ENCODE results near the gene NKX1-1. TPM values are rescaled to one million over a fixed set of nuclear protein-coding genes. Genes with fewer than 3 reads are reported as not detected.

The NKX1-1 gene
- total RNA-seq, 1 experiment from 2014 or later = not detected

DNA sequence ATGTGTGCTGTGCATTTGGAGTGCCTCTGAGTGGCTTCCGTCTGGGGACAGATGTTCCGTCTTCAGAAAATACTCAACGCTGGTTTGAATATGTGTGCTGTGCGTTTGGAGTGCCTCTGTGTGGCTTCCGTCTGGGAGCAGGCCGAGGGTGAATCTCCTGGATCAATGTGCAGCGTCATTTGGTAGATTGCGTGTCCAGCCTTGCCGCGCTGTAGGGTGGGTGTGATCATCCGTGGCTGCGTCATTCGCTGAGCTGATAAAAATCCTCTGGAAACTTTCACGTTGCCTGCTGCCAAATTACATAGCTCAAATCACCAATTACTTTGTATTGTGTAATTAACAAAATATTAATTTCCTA is 47.1 kb downstream of the NKX1-1 start:
- Histone ChIP-seq H4K20me1 (ENCODE audit: insufficient read depth, low read depth, low read length) (no peaks in the 10 kb centered on the region), H3K9me2 (replicated peaks; ENCODE audit: insufficient read depth, low read length) (no peaks in the 10 kb centered on the region), H3K4me2 (ENCODE audit: low read depth, low read length, poor library complexity, severe bottlenecking) (no peak overlapping the region), H3K36me3 (ENCODE audit: insufficient read depth, low read length) (no peaks in the 10 kb centered on the region), H3K27ac (ENCODE audit: low read length) (no peak overlapping the region), H3K27me3 (ENCODE audit: low read length) (no peaks in the 10 kb centered on the region), H2AFZ (ENCODE audit: low read length) (no peak overlapping the region), H3K4me1 (ENCODE audit: low read length) (no peaks in the 10 kb centered on the region), H3K4me3 (ENCODE audit: low read length) (no peak overlapping the region), H3K79me2 (ENCODE audit: low read length) (no peaks in the 10 kb centered on the region), H3K9ac (ENCODE audit: low read length) (no peak overlapping the region), H3K9me3 (ENCODE audit: low read length) (no peaks in the 10 kb centered on the region)
- no peak for DNase-seq

DNA sequence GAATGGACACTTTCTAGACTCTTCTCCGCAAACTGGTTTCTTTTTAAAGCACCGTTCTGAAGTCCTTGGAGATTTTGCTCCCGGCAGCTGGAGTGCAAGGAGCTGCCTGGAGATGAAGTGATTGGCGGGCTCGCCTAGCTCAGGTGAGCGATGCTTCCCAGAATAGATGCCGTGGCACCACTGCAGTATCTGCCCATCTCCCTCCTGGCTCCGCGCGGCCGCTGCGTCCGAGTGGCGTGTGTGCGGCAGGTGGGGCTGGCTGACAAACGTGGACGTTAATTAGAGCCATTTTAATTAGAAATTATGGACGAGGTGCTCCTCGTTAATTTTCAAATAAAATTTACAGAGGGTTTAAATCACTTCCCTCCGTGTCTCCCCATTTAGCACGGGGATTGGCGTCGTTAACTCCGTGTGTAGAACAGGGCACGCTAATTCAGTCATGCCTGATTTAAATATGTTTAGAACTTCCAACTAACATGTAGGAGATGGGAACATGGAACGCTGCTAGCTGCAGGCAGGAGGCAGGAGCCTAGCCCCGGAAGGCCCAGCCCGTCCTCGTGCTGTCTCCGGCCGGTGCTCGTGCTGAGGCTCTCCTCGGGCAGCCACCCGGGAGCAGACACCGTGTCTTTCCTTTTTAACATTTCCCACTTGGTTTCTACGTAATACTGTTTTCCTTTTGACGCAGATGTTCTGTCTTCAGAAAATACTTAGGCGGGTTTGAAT is 47.7 kb downstream of the NKX1-1 start:
- Histone ChIP-seq H3K36me3 (ENCODE audit: insufficient read depth, low read length) (no peaks in the 10 kb centered on the region), H3K27me3 (ENCODE audit: low read length) (no peaks in the 10 kb centered on the region), H3K9me2 (replicated peaks; ENCODE audit: insufficient read depth, low read length) (no peaks in the 10 kb centered on the region), H3K4me2 (ENCODE audit: low read depth, low read length, poor library complexity, severe bottlenecking) (no peak overlapping the region), H3K9ac (ENCODE audit: low read length) (no peak overlapping the region), H3K79me2 (ENCODE audit: low read length) (no peaks in the 10 kb centered on the region), H3K4me1 (ENCODE audit: low read length) (no peaks in the 10 kb centered on the region), H3K27ac (ENCODE audit: low read length) (no peak overlapping the region), H4K20me1 (ENCODE audit: insufficient read depth, low read depth, low read length) (no peaks in the 10 kb centered on the region), H3K4me3 (ENCODE audit: low read length) (no peak overlapping the region), H2AFZ (ENCODE audit: low read length) (no peak overlapping the region), H3K9me3 (ENCODE audit: low read length) (no peaks in the 10 kb centered on the region)
- no peak for DNase-seq

DNA sequence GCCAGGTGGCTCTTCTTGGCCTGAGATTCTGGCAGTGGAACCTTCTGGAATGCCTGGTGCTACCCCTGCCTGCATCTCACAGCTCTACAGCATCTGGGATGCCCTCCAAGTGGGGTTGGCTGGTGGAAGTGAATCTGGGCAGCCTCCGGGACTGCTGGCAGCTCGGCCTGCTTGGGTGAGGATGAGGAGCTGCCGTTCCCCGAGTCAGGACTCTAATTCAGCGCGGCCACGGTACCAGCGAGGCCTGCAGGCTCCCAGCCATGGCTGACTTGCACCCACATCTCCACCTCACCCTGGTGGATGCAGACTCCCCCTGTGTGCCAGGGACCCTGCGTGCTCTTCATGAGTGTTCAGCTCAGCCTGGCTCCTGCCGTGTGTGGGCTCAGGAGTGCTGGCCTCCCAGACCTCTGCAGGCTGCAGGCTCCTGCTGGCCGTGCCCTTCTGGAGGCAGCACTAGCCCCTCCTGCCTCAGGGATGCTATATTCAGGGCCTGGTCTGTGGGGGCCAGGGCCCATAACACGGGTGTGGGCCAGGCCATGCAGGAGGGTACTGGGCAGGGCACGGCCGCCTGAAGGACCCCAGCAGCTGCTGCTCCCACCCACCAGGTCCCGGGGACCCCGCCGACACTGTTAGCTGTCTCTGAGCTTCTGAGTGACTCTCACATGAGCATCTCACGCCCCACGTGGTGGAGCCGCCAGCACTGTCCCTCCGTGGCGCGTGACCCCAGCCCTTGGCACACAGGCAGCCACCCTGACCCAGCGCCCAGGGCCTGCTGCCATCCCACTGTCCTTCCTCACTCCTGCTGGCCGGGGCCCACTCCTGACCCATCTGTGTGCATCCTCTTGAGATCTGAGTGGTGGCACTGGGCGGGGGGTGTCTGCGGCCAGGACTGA is 48.6 kb downstream of the NKX1-1 start:
- Histone ChIP-seq H3K27me3 (ENCODE audit: low read length) (no peaks in the 10 kb centered on the region), H3K9me2 (replicated peaks; ENCODE audit: insufficient read depth, low read length) (no peaks in the 10 kb centered on the region), H3K4me1 (ENCODE audit: low read length) (no peaks in the 10 kb centered on the region), H2AFZ (ENCODE audit: low read length) (no peak overlapping the region), H3K9ac (ENCODE audit: low read length) (no peak overlapping the region), H3K27ac (ENCODE audit: low read length) (no peak overlapping the region), H3K79me2 (ENCODE audit: low read length) (no peaks in the 10 kb centered on the region), H3K4me3 (ENCODE audit: low read length) (no peak overlapping the region), H3K4me2 (ENCODE audit: low read depth, low read length, poor library complexity, severe bottlenecking) (no peak overlapping the region), H3K9me3 (ENCODE audit: low read length) (no peaks in the 10 kb centered on the region), H3K36me3 (ENCODE audit: insufficient read depth, low read length) (no peaks in the 10 kb centered on the region), H4K20me1 (ENCODE audit: insufficient read depth, low read depth, low read length) (no peaks in the 10 kb centered on the region)
- DNase-seq = no peak

DNA sequence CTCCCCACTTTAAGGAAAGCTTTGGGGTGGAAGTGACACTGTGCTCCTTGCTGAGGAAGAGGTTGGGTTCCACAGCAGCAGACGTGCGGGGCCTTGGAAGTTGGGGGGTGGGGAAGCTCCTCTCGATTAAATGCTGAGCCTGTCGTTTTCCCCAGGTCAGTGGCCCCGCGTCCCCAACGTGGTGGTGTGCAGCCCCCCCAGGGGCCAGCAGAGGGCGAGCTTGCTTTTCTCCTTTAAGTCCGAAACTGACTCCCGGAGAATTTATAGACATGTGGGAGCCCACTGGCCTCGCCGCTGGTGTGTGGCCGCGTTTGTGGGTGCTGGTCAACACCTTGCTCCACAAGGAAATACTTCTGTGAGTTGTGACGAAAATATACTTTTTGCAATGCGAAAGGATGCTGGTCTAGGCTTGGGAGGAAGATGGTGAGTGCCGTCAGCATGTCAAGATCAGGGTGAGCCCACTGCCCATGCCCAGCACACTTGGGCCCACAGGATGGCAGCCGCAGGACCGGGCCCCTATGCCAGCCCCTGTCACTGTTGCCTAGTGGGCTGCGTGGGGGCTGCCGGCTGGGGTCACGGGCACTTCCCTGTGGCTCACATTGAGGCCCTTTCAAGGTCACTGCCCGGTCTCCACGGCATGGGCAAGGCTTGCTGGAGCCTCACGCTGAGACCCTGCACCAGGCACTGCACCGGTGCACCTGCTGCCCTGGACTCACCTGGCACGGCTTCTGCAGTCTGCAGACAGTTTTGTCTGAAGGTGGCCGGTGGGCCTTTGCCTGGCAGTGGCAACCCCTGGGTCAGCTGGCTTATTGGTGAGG is 49.9 kb downstream of the NKX1-1 start:
- Histone ChIP-seq H2AFZ (ENCODE audit: low read length) (no peak overlapping the region), H3K4me3 (ENCODE audit: low read length) (no peak overlapping the region), H3K27ac (ENCODE audit: low read length) (no peak overlapping the region), H3K9ac (ENCODE audit: low read length) (no peak overlapping the region), H4K20me1 (ENCODE audit: insufficient read depth, low read depth, low read length) (no peaks in the 10 kb centered on the region), H3K27me3 (ENCODE audit: low read length) (no peaks in the 10 kb centered on the region), H3K4me1 (ENCODE audit: low read length) (peaks cover 3% of the 10 kb centered on the region), H3K9me2 (replicated peaks; ENCODE audit: insufficient read depth, low read length) (no peaks in the 10 kb centered on the region), H3K4me2 (ENCODE audit: low read depth, low read length, poor library complexity, severe bottlenecking) (no peak overlapping the region), H3K79me2 (ENCODE audit: low read length) (no peaks in the 10 kb centered on the region), H3K9me3 (ENCODE audit: low read length) (no peaks in the 10 kb centered on the region), H3K36me3 (ENCODE audit: insufficient read depth, low read length) (no peaks in the 10 kb centered on the region)
- DNase-seq = peak; percentile 76

DNA sequence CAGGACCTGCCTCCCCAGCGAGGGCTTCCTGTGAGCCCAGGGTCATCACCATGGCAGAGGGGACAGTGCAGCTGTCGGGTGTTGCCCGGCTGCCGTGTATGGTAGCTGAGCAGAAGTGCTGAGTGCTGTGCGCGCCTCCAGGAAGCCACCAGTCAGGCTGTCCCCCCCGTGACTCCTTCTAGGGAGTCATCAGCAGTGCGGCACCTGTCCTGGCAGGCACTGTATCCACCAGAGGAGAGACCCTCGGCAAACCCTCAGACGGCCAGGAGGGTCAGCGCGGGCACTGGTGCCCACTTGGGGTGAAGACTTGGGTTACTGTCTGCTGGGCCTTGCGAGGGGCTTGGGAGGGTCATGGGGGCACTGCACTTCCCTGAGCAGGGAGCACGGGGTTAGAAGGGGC is 50.9 kb downstream of the NKX1-1 start:
- Histone ChIP-seq H4K20me1 (ENCODE audit: insufficient read depth, low read depth, low read length) (no peaks in the 10 kb centered on the region), H3K9ac (ENCODE audit: low read length) (no peak overlapping the region), H3K4me3 (ENCODE audit: low read length) (no peak overlapping the region), H2AFZ (ENCODE audit: low read length) (no peak overlapping the region), H3K4me1 (ENCODE audit: low read length) (peaks cover 3% of the 10 kb centered on the region), H3K4me2 (ENCODE audit: low read depth, low read length, poor library complexity, severe bottlenecking) (no peak overlapping the region), H3K36me3 (ENCODE audit: insufficient read depth, low read length) (no peaks in the 10 kb centered on the region), H3K27ac (ENCODE audit: low read length) (no peak overlapping the region), H3K9me3 (ENCODE audit: low read length) (no peaks in the 10 kb centered on the region), H3K79me2 (ENCODE audit: low read length) (no peaks in the 10 kb centered on the region), H3K9me2 (replicated peaks; ENCODE audit: insufficient read depth, low read length) (no peaks in the 10 kb centered on the region), H3K27me3 (ENCODE audit: low read length) (no peaks in the 10 kb centered on the region)
- no peak for DNase-seq

DNA sequence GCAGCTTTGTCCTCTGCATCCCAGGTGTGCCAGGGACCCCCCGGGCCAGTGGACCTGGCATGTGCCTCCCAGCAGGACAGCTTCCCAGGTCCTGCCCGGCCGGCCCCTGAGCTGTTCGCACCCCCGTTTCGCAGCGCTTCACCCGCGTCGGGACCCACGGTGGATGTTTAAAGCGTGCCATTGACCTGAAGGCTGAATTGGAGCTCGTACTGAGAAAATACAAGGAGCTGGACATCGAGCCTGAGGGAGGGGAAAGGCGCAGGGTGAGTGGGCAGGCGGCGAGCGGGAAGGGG is 51.3 kb downstream of the NKX1-1 start:
- Histone ChIP-seq H4K20me1 (ENCODE audit: insufficient read depth, low read depth, low read length) (no peaks in the 10 kb centered on the region), H3K36me3 (ENCODE audit: insufficient read depth, low read length) (no peaks in the 10 kb centered on the region), H3K9me2 (replicated peaks; ENCODE audit: insufficient read depth, low read length) (no peaks in the 10 kb centered on the region)

DNA sequence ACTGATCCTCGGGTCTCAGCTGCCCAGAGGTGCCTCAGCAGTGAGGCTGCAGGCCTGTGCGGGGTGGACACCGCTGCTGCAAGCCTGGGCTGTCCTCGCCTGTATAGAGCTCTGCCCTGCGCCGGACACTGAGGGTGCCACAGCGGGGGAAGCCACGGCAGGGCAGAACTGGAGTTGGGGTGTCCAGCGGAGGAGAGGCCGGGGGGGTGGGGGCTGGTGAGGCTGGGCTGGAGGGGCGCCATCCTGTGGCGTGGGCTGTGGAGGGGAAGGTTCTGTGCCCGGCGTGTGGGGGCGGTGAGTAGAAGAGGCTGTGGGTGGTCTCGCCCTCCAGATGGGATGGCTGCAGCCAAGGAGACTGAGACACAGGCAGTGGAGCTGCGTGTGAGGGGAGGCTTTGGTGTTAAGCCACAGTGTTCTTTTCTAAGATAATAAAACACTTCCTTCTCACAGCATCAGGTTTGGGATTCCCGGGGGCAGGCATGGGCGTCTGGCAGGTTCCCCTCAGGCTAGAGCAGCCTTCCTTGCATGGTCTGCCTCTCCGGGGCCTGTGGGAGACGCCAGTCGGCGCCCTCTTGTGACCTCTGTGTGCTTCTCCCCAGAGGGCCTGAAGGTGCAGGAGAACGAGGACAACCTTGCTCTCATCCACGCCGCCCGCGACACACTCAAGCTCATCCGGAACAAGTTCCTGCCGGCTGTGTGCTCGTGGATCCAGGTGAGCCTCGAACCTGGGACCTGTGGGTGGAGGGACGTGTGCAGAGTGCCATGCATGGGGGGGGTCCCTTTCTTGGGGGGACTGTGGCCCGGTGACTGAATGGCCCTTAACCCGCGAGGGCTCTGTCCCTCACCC is 51.9 kb downstream of the NKX1-1 start:
- peaks cover 4% of the 10 kb centered on the region; the same call in 1 of the 2 replicates for H3K79me2 ChIP-seq (ENCODE audit: low read length)
- no peak overlapping the region for H3K9ac ChIP-seq (ENCODE audit: low read length)
- H3K9me3 ChIP-seq (ENCODE audit: low read length) = no peaks in the 10 kb centered on the region
- H3K9me2 ChIP-seq (replicated peaks; ENCODE audit: insufficient read depth, low read length) = no peaks in the 10 kb centered on the region
- H3K36me3 ChIP-seq (ENCODE audit: insufficient read depth, low read length) = no peaks in the 10 kb centered on the region
- H3K4me1 ChIP-seq (ENCODE audit: low read length) = peaks cover 3% of the 10 kb centered on the region
- H4K20me1 ChIP-seq (ENCODE audit: insufficient read depth, low read depth, low read length) = no peaks in the 10 kb centered on the region
- no peak for DNase-seq
- H3K27ac ChIP-seq (ENCODE audit: low read length) = no peak overlapping the region
- no peak overlapping the region for H3K4me3 ChIP-seq (ENCODE audit: low read length)
- no peak overlapping the region for H2AFZ ChIP-seq (ENCODE audit: low read length)
- no peak overlapping the region for H3K4me2 ChIP-seq (ENCODE audit: low read depth, low read length, poor library complexity, severe bottlenecking)
- H3K27me3 ChIP-seq (ENCODE audit: low read length) = no peaks in the 10 kb centered on the region

More for the DNA sequence above, 51.3 kb downstream of the NKX1-1 start:
- Histone ChIP-seq H3K4me1 (ENCODE audit: low read length) (peaks cover 3% of the 10 kb centered on the region), H3K79me2 (ENCODE audit: low read length) (no peaks in the 10 kb centered on the region), H3K4me2 (ENCODE audit: low read depth, low read length, poor library complexity, severe bottlenecking) (no peak overlapping the region), H3K9me3 (ENCODE audit: low read length) (no peaks in the 10 kb centered on the region), H3K27me3 (ENCODE audit: low read length) (no peaks in the 10 kb centered on the region), H3K27ac (ENCODE audit: low read length) (no peak overlapping the region), H3K4me3 (ENCODE audit: low read length) (no peak overlapping the region), H3K9ac (ENCODE audit: low read length) (no peak overlapping the region), H2AFZ (ENCODE audit: low read length) (no peak overlapping the region)
- no peak for DNase-seq
